Measurements from ENCODE around the gene SMURF1.

GRCh38 chr7:99016196-99016595, 127.7 kb downstream of the SMURF1 start:
- TF ChIP-seq POLR2AphosphoS5 (IDR thresholded peaks at IDR 0.05; ENCODE audit: low read depth, low read length), result no peak
- no peak for TF ChIP-seq POLR2A (IDR thresholded peaks at IDR 0.05; ENCODE audit: low read depth, low read length)

All from GM12891 (cell line).